ENCODE measurements around the gene HOXA11. TPM values are rescaled to one million over a fixed set of nuclear protein-coding genes. Genes with fewer than 3 reads are reported as not detected.

The HOXA11 gene
- polyA plus RNA-seq, 1 donor from 2014 or later = not detected

DNA sequence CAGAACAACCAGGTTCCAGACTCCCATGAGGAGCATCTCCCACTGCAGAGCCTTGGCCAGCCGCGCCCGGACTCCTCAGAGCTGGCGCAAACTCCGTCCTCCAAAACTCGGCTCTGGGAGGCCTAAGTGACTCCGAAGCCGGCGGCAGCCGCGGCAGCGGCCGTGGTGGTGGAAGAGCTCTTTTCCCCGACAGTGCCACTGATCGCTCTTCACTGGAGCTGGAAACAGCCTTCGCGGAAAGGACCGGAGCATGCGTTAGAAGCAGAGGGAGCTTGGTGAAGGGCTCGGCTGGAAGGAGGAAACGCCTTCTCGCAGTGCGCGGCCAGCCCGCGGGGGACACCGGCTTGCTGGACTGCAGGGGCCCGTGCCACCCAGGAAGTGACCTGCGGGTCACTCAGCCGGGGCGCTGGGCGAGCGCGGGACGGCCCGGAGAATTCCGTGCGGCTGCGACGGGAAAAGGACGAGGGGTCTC is 19.9 kb upstream of the HOXA11 start:
- H3F3A ChIP-seq (ENCODE audit: insufficient read depth, low read length, poor library complexity, severe bottlenecking) = no peaks in the 10 kb centered on the region
- H3K36me3 ChIP-seq (ENCODE audit: insufficient read depth, low read length) = no peaks in the 10 kb centered on the region
- no peaks in the 10 kb centered on the region for H3K9me3 ChIP-seq (ENCODE audit: low read length)
- H3K9ac ChIP-seq (ENCODE audit: low read length) = no peak overlapping the region
- H3K27me3 ChIP-seq (ENCODE audit: insufficient read depth, low read depth, low read length) = peaks cover 98% of the 10 kb centered on the region
- no peaks in the 10 kb centered on the region for H3K9me2 ChIP-seq (ENCODE audit: insufficient read depth, low read length)
- H2AFZ ChIP-seq (ENCODE audit: low read depth, low read length) = no peak overlapping the region
- H3K4me2 ChIP-seq (ENCODE audit: low read length) = no peak overlapping the region
- H3K79me2 ChIP-seq (replicated peaks; ENCODE audit: insufficient read depth, low read length) = no peaks in the 10 kb centered on the region
- no peaks in the 10 kb centered on the region for H4K20me1 ChIP-seq (ENCODE audit: insufficient read depth)
- no peak overlapping the region for H3K4me3 ChIP-seq (ENCODE audit: low read length)
- H3K27ac ChIP-seq (ENCODE audit: low read length) = no peak overlapping the region
- peak; percentile 69 for TF ChIP-seq EZH2 (IDR thresholded peaks at IDR 0.05; ENCODE audit: borderline replicate concordance, insufficient read depth, low read length, poor library complexity, severe bottlenecking)
- TF ChIP-seq, protein P1, sequence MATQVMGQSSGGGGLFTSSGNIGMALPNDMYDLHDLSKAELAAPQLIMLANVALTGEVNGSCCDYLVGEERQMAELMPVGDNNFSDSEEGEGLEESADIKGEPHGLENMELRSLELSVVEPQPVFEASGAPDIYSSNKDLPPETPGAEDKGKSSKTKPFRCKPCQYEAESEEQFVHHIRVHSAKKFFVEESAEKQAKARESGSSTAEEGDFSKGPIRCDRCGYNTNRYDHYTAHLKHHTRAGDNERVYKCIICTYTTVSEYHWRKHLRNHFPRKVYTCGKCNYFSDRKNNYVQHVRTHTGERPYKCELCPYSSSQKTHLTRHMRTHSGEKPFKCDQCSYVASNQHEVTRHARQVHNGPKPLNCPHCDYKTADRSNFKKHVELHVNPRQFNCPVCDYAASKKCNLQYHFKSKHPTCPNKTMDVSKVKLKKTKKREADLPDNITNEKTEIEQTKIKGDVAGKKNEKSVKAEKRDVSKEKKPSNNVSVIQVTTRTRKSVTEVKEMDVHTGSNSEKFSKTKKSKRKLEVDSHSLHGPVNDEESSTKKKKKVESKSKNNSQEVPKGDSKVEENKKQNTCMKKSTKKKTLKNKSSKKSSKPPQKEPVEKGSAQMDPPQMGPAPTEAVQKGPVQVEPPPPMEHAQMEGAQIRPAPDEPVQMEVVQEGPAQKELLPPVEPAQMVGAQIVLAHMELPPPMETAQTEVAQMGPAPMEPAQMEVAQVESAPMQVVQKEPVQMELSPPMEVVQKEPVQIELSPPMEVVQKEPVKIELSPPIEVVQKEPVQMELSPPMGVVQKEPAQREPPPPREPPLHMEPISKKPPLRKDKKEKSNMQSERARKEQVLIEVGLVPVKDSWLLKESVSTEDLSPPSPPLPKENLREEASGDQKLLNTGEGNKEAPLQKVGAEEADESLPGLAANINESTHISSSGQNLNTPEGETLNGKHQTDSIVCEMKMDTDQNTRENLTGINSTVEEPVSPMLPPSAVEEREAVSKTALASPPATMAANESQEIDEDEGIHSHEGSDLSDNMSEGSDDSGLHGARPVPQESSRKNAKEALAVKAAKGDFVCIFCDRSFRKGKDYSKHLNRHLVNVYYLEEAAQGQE (IDR thresholded peaks at IDR 0.05; ENCODE audit: borderline replicate concordance) = no peak

DNA sequence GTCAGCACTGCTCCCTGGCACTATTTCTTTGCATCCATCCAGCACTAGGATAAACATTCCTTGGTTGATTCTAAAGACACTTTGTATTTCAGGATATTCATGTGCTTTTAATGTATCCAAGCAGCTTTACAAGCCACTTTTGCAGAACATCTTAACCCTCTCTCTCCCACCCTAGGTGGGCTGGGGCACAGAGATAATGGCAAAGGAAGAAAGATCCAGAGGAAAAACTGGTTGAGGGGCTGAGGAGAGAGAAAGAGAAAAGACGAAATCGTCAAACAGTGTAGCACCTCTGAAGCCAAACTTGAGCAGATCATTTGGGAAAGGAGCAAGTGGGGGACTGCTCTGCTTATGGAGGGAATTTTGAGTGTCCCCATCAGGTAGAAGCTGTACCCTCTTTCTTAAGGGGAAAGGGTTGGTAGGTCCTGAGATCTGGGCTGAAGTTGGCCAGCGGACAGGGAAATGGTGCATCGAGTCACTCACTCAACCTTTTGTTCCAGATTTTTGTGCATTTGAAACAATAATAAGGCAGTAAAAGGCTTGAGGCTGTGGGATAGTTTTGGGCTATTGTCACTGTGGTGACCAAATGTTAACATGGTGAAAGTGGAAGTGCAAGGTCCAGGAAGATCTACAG is 19.0 kb upstream of the HOXA11 start:
- TF ChIP-seq, protein P2, sequence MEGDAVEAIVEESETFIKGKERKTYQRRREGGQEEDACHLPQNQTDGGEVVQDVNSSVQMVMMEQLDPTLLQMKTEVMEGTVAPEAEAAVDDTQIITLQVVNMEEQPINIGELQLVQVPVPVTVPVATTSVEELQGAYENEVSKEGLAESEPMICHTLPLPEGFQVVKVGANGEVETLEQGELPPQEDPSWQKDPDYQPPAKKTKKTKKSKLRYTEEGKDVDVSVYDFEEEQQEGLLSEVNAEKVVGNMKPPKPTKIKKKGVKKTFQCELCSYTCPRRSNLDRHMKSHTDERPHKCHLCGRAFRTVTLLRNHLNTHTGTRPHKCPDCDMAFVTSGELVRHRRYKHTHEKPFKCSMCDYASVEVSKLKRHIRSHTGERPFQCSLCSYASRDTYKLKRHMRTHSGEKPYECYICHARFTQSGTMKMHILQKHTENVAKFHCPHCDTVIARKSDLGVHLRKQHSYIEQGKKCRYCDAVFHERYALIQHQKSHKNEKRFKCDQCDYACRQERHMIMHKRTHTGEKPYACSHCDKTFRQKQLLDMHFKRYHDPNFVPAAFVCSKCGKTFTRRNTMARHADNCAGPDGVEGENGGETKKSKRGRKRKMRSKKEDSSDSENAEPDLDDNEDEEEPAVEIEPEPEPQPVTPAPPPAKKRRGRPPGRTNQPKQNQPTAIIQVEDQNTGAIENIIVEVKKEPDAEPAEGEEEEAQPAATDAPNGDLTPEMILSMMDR (IDR thresholded peaks at IDR 0.05; ENCODE audit: poor library complexity, severe bottlenecking) = no peak
- TF ChIP-seq RAD21 (conservative IDR thresholded peaks at IDR 0.05) (no peak), EP300 (conservative IDR thresholded peaks at IDR 0.05; ENCODE audit: poor library complexity, severe bottlenecking) (no peak), MXI1 (conservative IDR thresholded peaks at IDR 0.05; ENCODE audit: poor library complexity, severe bottlenecking) (no peak), POLR2AphosphoS5 (IDR thresholded peaks at IDR 0.05) (no peak), EZH2 (IDR thresholded peaks at IDR 0.05; ENCODE audit: borderline replicate concordance, insufficient read depth, low read length, poor library complexity, severe bottlenecking) (no peak), SMC3 (conservative IDR thresholded peaks at IDR 0.05; ENCODE audit: poor library complexity) (no peak), TAF1 (IDR thresholded peaks at IDR 0.05; ENCODE audit: low read depth) (no peak)
- TF ChIP-seq, protein P1 (IDR thresholded peaks at IDR 0.05; ENCODE audit: borderline replicate concordance) = no peak
- no peaks in the 10 kb centered on the region for H4K20me1 ChIP-seq (ENCODE audit: insufficient read depth)
- H3K9me2 ChIP-seq (ENCODE audit: insufficient read depth, low read length) = no peaks in the 10 kb centered on the region
- H3K79me2 ChIP-seq (replicated peaks; ENCODE audit: insufficient read depth, low read length) = no peaks in the 10 kb centered on the region
- H3K9ac ChIP-seq (ENCODE audit: low read length) = no peak overlapping the region
- H3K4me2 ChIP-seq (ENCODE audit: low read length) = no peak overlapping the region
- H3K27ac ChIP-seq (ENCODE audit: low read length) = no peak overlapping the region
- no peaks in the 10 kb centered on the region for H3F3A ChIP-seq (ENCODE audit: insufficient read depth, low read length, poor library complexity, severe bottlenecking)
- peaks cover 93% of the 10 kb centered on the region for H3K27me3 ChIP-seq (ENCODE audit: insufficient read depth, low read depth, low read length)
- H3K9me3 ChIP-seq (ENCODE audit: low read length) = no peaks in the 10 kb centered on the region
- no peak overlapping the region for H3K4me3 ChIP-seq (ENCODE audit: low read length)
- no peaks in the 10 kb centered on the region for H3K36me3 ChIP-seq (ENCODE audit: insufficient read depth, low read length)
- no peak overlapping the region for H2AFZ ChIP-seq (ENCODE audit: low read depth, low read length)
